Heart left ventricle (tissue), 13 donors: ENCODE measurements around the gene ARHGEF26.

Experiments used
- CTCF ChIP-seq, 12 donors: fragments of 200-600 bp; sonication (generic) in 4 of 12; IDR thresholded peaks; one replicate each; pipeline versions ENCODE4 v1.5.0 to v1.8.0; 2018 to 2022; ENCODE audit warnings: antibody characterized with exemption in 12 of 12, mild to moderate bottlenecking in 5 of 12
- POLR2A ChIP-seq, 2 donors: fragments of 450-650 bp; IDR thresholded peaks; one replicate each; pipeline ENCODE4 v1.6.1; 2017; ENCODE audit warnings: antibody characterized with exemption in 2 of 2, mild to moderate bottlenecking in 2 of 2, moderate library complexity in 2 of 2
- donor health status: ischemic (EF 13 %, LVEDD 7.1; RV severe dilation, severe dysfunction).
- donor health status: DM: no; HTN: yes; CAD: no.
- donor health status: DM: no; HTN: no; CAD: no.
- donor health status: ischemic (EF 25% LVEDD 6.9; RV normal size, moderate dysfunction).
- donor health status: ischemic (EF 25% LVEDD 5.7; RV mildly dilated, moderate dysfunction).
- donor health status: ischemic (EF 35%, LVEDD 5.7; RV mildly dilated, moderate dysfunction).
- donor health status: nonischemic (EF 11% LVEDD 7.7; RV severe dilation, severe dysfunction).
- donor health status: DM: yes; HTN: yes; CAD: no.
- donor health status: PGD.
- donor health status: ischemic (EF 29% LVEDD 5.4; RV normal size, mild dysfunction).
- donor health status: nonischemic (EF 23%, LVEDD 6.1; RV moderate dilation, normal function).

GRCh38 chr3:154131830-154132229 is 10.6 kb downstream of the ARHGEF26 start:
- TF ChIP-seq CTCF (IDR thresholded peaks at IDR 0.05) (no peak), POLR2A (IDR thresholded peaks at IDR 0.05) (no peak)
